Ectodermal cell (in vitro differentiated cells): ENCODE measurements around the gene KIF11.
A peak's percentile ranks its signal among the peaks of the same experiment; 100 is the strongest.
"Not testable (repeated sequence)": the region's sequence is repeated elsewhere in the genome, so short reads cannot be mapped to it uniquely, and the experiment has no call there.

Experiments used
- H3K27ac ChIP-seq: 2 replicates; pipeline ENCODE4 v1.7.0; 2013; ENCODE audit warnings: mild to moderate bottlenecking, low read depth, low read length; ENCODE audit not compliant: insufficient read depth, poor library complexity, severe bottlenecking
- H3K27me3 ChIP-seq: 2 replicates; pipeline ENCODE4 v1.7.0; 2013; ENCODE audit warnings: mild to moderate bottlenecking, low read length; ENCODE audit not compliant: insufficient read depth, control insufficient read depth, poor library complexity, severe bottlenecking
- H3K36me3 ChIP-seq: one replicate; pipeline ENCODE4 v1.7.0; 2013; ENCODE audit warnings: low read length; ENCODE audit not compliant: control insufficient read depth, insufficient read depth
- H3K4me1 ChIP-seq: one replicate; pipeline ENCODE4 v1.7.0; 2013; ENCODE audit warnings: low read length; ENCODE audit not compliant: control insufficient read depth, insufficient read depth
- H3K4me3 ChIP-seq: 2 replicates; pipeline ENCODE4 v1.7.0; 2013; ENCODE audit warnings: low read depth, low read length, control low read depth; ENCODE audit not compliant: insufficient read depth
- H3K9me3 ChIP-seq: 2 replicates; pipeline ENCODE4 v1.7.0; 2013; ENCODE audit warnings: mild to moderate bottlenecking, low read length, moderate library complexity; ENCODE audit not compliant: control insufficient read depth
- WGBS, 2 experiments: methylation state at CpG; one replicate each; pipeline ENCODE4 v1.1.7; 2013; ENCODE audit warnings: missing lambda C conversion rate in 2 of 2; 5-methylcytosine and 5-hydroxymethylcytosine counted together

Gene KIF11

GRCh38 chr10:92569071-92569470, 23.9 kb upstream of the KIF11 start:
- Histone ChIP-seq H3K27me3 (no peaks in the 10 kb centered on the region), H3K4me1 (peaks cover 11% of the 10 kb centered on the region), H3K36me3 (no peaks in the 10 kb centered on the region), H3K27ac (no peak overlapping the region), H3K4me3 (no peak overlapping the region), H3K9me3 (no peaks in the 10 kb centered on the region)
- WGBS, 2 experiments, result 94 to 95% methylated on average over 2 of the region's 2 CpGs

DNA sequence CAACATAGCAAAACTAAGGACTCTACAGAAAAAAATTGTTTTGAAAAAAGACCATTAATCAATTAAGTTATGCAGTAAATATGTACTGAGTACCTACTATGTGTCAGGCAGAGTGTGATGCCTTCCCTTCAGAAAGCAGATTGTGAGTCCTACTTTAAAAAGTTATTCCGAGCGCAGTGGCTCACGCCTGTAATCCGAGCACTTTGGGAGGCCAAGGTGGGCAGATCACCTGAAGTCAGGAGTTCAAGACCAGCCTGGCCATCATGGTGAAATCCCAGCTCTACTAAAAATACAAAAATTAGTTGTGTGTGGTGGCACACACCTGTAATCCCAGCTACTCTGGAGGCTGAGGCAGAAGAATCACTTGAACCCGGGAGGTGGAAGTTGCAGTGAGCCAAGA, 23.3 kb upstream of the KIF11 start:
- 92 to 97% methylated on average over 5 of the region's 5 CpGs for WGBS, 2 experiments
- H3K4me3 ChIP-seq, H3K9me3 ChIP-seq, H3K27ac ChIP-seq, H3K36me3 ChIP-seq, H3K27me3 ChIP-seq: not testable (repeated sequence)
- peaks cover 11% of the 10 kb centered on the region for H3K4me1 ChIP-seq

- 92 to 93% methylated on average over 2 of the region's 2 CpGs for WGBS, 2 experiments
- no peaks in the 10 kb centered on the region for H3K27me3 ChIP-seq
- no peak overlapping the region for H3K4me3 ChIP-seq
- no peaks in the 10 kb centered on the region for H3K36me3 ChIP-seq
- peaks cover 14% of the 10 kb centered on the region for H3K4me1 ChIP-seq
- H3K27ac ChIP-seq, result no peak overlapping the region
- H3K9me3 ChIP-seq, result no peaks in the 10 kb centered on the region
Measured at GRCh38 chr10:92571649-92572048, 21.3 kb upstream of the KIF11 start.

GRCh38 chr10:92572362-92573090, 20.4 kb upstream of the KIF11 start:
- Histone ChIP-seq H3K36me3 (no peaks in the 10 kb centered on the region), H3K9me3 (no peaks in the 10 kb centered on the region), H3K27me3 (no peaks in the 10 kb centered on the region), H3K4me1 (peaks cover 14% of the 10 kb centered on the region), H3K4me3 (peak overlapping the region; percentile 73), H3K27ac (no peak overlapping the region)
- 42 to 44% methylated on average over 8 of the region's 8 CpGs for WGBS, 2 experiments

DNA sequence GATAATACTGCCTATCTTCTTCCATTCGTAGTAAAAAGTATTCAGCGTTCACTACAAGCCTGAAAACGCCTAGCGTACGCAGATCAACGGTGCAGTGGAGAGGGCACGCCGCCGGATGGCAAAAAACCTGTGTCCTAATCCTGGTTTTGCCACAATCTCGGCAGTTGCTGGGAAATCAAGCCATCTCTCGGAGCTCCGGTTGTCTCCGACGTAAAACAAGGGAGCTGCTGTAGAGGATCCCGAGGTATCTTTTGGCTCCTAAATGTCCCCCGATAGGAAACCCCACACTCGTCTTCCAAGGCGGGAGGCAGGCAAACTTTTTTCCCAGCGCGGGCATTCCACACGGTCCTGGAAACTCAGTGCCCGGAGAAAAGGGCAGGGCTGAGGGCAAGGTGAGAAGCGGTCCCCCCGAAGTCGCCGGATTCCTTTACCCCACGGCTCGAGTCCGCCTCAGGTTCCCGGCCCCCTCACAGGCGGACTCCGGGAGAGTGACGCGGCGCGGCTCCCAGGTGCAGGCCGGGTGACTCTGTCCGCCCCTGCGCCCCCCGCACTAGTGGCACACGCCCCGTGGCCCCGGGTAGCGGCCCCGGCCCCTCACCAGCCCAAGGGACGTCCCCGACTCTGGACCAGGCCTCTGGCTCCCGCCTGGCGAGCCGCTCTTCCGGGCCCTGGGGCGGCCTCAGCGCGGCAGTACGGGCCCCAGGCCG, 19.7 kb upstream of the KIF11 start:
- no peaks in the 10 kb centered on the region for H3K9me3 ChIP-seq
- H3K27me3 ChIP-seq, result no peaks in the 10 kb centered on the region
- H3K4me3 ChIP-seq, result peak overlapping the region; percentile 73
- H3K27ac ChIP-seq, result peak overlapping the region; percentile 93
- H3K36me3 ChIP-seq, result no peaks in the 10 kb centered on the region
- 0 to 1% methylated on average over 56 of the region's 56 CpGs for WGBS, 2 experiments
- H3K4me1 ChIP-seq, result peaks cover 14% of the 10 kb centered on the region

DNA sequence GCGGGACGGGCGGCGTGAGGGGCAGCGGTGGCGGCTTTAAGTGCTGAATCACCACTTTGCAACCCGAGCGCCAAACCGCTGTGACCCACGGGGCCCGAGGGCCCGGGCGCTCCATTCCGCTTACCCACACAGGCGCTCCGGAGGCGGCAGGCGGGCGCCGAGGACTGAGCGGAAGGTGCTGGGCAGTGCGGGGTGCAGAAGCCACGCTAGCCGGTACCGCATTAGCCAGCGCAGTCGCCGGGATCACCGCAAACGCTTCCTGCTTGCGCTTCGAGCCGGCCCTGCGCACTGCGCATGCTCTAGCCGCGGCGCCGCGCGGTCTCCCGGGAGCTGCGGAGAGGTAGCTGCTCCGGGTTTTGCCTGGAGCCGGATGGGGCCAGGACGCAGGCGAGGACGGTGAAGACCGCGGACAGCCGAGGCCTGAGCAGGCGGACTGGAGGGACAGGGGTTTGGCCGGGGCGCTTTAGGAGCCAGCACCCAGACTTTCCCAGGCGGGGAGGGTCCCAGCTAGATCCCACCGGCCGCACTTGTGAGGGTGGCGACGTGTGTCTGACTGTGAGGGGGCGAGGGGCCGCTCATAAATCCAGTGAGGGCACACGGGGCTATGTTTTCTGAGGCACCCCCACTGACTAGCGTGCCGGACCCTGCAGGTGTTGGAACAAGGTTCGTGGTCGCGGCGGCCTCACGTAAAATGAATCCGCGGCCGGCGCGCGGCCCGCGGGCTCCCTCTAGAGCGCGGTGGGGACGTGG, 19.0 kb upstream of the KIF11 start, which contains the start of gene IDE:
TSS of gene IDE (minus strand) at position 296 of the 750 bp plus-strand sequence. CDS start at position 222, 74 bp downstream.
- H3K4me3 ChIP-seq, result peak within 1 kb of the TSS; percentile 73
- 0% methylated on average over 80 of the region's 80 CpGs for WGBS, 2 experiments
- no peaks in the 10 kb centered on the region for H3K36me3 ChIP-seq
- no peaks in the 10 kb centered on the region for H3K9me3 ChIP-seq
- peak within 1 kb of the TSS; percentile 93 for H3K27ac ChIP-seq
- no peaks in the 10 kb centered on the region for H3K27me3 ChIP-seq
- peaks cover 14% of the 10 kb centered on the region for H3K4me1 ChIP-seq

- Histone ChIP-seq H3K36me3 (no peaks in the 10 kb centered on the region), H3K4me3 (peak overlapping the region; percentile 73), H3K27me3 (no peaks in the 10 kb centered on the region), H3K9me3 (no peaks in the 10 kb centered on the region), H3K27ac (peak overlapping the region; percentile 93), H3K4me1 (peaks cover 14% of the 10 kb centered on the region)
- WGBS, 2 experiments, result 14 to 15% methylated on average over 21 of the region's 22 CpGs
Measured at GRCh38 chr10:92574548-92575261, 18.2 kb upstream of the KIF11 start.

DNA sequence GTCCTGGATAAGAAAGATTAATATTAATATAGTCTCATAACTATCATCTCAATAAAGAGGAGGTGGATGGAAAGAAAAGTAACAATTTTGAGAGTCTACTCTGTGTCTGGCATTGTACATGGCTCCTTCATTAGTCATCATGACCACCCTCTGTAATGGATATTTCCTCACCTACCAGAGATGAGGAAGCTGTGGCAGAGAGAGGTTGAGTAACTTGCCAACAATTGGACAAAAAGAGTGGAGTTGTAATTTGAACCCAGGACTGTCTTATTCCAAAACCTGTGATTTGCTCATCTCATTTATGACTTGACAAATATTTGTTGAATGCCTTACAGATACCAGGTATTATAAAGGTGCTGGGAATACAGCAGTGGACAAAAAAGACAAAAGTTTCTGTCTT, 17.0 kb upstream of the KIF11 start:
- no peaks in the 10 kb centered on the region for H3K36me3 ChIP-seq
- H3K27me3 ChIP-seq, result no peaks in the 10 kb centered on the region
- no peak overlapping the region for H3K27ac ChIP-seq
- H3K9me3 ChIP-seq, result no peaks in the 10 kb centered on the region
- peaks cover 14% of the 10 kb centered on the region for H3K4me1 ChIP-seq
- no peak overlapping the region for H3K4me3 ChIP-seq

- not testable (repeated sequence) for H3K27ac ChIP-seq, H3K27me3 ChIP-seq, H3K9me3 ChIP-seq, H3K36me3 ChIP-seq, H3K4me3 ChIP-seq, H3K4me1 ChIP-seq
- WGBS, 2 experiments, result 92 to 95% methylated on average over 6 of the region's 6 CpGs
Measured at GRCh38 chr10:92582347-92582746, 10.6 kb upstream of the KIF11 start.
